Stimulated activated CD8-positive, alpha-beta memory T cell treated with anti-CD3 and anti-CD28 coated beads, Interleukin-12 subunit alpha, Interleukin-12 subunit beta, amount 100 ng/mL, for 24 hours (primary cell): ENCODE results near the gene EVA1C.
"Not testable (repeated sequence)": the region's sequence is repeated elsewhere in the genome, so short reads cannot be mapped to it uniquely, and the experiment has no call there.

ENCODE experiments used
- DNase-seq: peaks from one replicate; pipeline ENCODE4 v3.0.0-alpha.2; 2020; ENCODE audit errors: extremely low read depth

The EVA1C gene

DNA sequence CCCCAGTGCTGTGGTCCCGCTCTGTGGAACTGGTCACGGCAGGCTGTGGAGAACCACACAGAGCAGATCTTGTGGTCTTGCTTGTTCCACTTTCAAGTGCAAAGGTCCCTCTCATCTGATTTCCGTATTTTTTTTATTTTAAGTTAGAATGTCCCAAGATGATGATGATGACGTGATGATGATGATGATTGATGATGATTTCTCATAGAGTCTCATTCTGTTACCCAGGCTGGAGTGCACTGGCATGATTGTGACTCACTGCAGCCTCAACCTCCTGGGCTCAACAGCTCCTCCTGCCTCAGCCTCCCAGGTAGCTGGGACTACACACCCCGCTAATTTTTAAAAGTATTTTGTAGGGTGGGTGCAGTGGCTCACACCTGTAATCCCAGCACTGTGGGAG lies 12.2 kb downstream of the EVA1C start:
- DNase-seq: no peak

DNA sequence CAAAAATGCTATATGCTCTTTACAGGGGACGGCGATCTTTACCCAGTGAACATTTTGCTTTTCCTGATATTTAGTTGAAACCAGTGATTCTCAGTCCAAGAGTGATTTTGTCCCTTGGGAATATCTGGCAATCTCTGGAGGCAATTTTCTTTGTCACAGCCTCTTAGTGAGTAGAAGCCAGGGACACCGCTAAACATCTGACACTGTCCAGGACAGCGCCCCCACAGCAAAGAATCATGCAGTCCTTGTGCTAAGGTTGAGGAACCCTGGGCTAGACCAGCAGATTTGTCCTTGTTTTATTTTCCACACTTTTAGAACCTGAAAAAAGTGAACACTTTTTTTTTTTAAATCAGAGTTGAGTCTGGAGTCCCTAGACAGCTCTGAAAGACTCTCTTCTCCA lies 13.1 kb downstream of the EVA1C start:
- no peak for DNase-seq

DNA sequence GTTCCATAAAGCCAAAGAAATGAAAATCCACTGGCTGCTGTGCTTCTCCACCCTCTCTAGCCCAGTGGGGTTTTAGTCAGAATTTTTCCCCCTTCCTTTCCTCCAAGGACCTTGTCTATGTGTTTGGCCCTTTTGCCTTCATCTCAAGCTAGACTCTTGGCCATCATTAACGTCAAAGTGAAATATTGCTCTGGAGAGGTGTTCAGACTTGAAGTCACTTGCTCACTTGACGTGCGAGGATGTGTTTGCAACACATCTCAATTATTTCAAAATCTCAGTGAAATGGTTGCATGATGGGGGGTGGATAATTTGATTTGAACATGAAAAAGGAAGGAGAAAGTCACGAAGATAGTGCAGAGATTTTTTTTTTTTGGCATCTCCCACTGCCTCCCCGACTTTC lies 13.6 kb downstream of the EVA1C start:
- DNase-seq: no peak

DNA sequence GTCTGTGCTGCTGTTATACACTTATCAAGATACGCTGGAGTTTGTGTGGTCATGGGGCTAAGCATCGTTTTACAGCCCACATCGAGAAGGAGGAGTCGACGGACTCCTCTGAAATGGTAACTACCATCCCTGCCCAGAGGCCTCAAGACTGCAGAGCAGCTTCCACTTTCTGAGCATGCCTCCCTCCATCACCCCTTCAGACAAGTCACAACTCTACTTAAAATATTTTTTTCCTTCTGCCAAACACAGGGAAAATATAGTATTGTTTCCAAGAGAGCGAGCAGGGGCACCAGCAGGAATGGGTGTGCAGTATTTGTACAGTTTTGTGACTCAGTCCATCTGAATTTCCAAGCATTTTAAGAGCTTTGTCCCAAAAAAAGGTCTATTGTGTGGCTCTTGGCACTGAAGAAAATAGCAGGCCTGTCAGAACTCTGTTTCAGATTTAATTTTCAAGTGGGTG lies 14.1 kb downstream of the EVA1C start:
- DNase-seq: no peak

DNA sequence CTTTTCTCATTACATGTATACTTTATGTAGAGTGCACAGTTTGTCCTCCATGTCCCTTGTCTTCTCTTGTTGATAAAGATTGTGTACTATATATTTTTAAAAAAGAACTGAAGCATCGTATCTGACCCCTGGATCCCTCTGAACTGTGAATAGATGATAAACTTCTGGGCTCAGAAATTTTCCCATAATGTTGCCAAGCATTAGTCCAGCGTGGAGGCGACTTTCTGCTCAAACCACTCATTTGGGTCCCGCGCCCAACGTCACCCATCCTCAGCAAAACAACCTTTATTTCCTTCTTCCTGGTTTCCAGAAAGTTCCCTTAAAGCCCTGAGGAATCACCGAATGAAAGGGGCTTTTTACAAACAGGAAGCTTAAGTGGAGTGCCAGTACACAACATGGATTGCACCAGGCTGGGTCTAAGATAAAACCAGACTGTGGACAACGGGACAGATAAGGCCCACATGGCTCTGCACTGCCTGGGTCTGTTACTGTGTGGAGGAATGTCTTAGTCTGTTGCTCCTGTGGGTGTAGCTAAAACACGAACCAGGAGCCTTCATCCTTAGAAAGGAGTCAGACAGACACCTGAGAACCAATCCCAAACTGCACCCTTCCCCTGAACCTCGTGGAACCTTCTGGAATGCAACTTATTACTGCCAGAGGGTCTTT lies 15.6 kb downstream of the EVA1C start:
- DNase-seq: no peak

DNA sequence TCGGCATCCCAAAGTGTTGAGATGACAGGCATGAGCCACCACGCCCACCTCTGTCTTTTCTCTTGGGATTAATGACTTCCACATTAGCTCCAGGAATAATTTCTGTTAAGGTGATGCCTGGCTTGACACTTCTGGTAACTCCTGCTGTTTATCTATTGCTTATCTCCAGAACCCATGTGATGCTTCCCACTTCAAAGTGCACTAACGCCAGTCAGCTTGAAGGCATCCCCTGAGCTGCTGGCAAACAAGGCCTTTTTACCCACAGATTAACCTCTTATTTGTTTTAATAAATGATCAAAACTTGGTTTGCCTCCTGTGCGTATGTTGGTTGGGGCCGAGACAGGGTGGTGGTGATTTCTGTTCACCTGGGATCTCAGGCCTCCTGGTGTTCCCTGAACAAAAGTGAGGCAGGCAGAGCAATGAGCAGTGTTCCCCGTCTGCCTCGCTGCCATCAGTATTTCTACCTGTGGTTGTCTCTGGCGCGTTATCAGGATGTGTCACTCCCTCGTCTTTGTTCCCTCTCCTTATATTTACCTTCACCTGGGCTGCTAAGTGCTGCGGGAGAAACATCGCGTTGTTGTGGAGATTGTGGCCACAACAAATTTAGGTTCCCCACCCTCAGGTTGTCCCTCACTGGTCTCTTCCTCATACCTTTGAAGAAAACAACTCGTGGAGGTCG lies 20.6 kb downstream of the EVA1C start:
- DNase-seq: not testable (repeated sequence)

DNA sequence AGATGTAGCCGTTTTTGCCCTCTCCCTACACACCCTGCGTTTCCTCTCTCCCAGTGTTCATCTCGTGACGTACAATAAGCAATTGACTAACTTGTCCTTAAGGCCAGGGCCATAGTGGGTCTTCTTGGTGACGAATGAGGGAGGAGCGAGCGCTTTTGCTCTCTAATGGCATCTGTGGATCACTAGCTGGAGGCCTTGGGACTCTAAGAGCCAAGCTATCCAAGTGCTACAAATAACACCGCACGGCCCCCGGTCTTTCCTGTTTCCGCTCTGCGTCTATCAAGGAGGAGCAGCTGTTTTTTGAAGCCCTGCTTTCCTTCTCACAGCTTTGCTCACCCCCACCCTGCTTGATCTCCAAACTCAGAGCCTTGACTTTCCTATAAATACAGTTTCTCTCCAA lies 25.2 kb downstream of the EVA1C start:
- no peak for DNase-seq

DNA sequence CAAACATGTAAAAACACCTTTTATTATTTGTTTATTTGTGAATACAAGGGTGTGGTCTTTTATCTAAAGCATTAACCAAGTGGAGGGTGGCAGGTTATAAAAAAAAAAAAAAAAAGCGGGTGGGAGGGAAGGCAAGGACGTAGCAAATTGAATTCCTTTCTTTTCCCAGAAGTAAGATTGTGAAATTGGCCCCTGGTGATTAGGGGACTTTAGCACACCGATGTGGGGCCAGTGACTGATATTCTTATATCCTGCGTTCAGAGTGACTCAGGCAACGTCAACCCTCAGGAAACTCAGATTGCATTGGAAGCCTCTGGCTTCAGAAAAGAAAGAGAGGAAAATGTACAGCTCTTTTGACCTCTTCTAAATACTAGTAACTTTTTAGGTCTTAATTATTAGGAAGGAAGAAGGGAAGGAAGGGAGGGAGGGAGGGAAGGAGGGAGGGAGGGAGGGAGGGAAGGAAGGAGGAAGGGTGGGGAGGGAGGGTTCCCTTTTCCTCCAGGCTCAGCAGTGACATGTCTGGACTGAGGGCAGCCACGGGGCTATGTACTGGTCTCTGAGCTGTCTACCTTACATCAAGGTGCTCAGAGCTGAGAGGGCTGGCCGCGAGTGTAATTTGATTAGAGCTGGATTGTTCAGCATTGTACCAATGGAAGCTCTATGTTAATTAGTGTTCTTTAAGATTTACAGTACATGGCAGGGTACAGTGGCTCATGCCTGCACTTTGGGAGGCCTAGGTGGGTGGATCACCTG lies 30.2 kb downstream of the EVA1C start:
- DNase-seq: no peak

DNA sequence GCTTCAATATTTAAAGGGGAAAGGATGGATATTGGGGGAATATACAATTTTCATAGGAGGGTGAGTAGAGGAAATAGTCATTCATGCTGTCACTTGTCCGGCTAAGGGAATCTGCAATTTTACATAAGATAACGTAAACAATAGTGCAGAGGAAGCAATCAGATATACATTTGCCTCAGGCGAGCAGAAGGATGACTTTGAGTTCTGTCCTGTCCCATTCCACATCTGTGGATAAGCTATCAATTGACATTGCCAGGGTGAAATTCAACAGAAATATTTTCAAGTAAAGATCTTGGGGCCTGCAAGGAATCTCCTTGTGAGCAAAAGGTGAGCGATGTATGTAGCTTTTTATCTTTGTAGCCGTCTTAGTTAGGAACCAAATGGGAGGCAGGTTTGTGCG lies 32.6 kb downstream of the EVA1C start:
- DNase-seq: no peak

DNA sequence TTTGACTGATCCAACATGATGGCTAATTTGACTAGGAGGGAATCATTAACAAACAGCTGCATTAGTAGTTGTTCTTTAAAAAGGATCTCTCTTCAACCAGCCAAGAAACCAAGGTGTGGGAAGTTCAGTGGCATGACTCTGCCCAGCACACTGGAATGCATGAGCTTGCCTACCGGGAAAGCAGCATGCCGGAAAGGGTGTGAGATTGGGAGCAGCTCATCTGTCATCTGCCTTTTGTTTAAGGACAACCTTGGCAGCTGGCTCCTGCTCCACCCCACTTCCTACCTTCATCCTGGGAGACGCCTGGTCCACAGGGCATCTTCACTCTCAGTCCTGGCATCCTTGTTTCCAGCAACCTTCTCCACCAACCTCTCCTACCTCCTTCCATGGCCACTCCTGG lies 33.9 kb downstream of the EVA1C start:
- not testable (repeated sequence) for DNase-seq

DNA sequence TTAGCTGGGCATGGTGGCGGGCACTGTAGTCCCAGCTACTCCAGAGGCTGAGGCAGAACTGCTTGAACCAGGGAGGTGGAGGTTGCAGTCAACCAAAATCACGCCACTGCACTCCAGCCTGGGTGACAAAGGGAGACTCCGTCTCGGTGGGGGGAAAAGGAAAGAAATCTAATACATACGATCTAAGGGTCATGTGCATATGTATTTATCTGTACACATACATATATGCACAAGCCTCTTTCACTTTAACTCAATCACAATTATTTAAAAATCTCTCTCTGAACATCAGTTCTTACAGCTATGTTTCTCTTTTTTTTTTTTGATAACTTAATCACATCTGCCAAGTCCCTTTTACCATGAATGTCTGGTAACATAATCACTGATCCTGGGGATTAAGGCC lies 34.7 kb downstream of the EVA1C start:
- DNase-seq: no peak

DNA sequence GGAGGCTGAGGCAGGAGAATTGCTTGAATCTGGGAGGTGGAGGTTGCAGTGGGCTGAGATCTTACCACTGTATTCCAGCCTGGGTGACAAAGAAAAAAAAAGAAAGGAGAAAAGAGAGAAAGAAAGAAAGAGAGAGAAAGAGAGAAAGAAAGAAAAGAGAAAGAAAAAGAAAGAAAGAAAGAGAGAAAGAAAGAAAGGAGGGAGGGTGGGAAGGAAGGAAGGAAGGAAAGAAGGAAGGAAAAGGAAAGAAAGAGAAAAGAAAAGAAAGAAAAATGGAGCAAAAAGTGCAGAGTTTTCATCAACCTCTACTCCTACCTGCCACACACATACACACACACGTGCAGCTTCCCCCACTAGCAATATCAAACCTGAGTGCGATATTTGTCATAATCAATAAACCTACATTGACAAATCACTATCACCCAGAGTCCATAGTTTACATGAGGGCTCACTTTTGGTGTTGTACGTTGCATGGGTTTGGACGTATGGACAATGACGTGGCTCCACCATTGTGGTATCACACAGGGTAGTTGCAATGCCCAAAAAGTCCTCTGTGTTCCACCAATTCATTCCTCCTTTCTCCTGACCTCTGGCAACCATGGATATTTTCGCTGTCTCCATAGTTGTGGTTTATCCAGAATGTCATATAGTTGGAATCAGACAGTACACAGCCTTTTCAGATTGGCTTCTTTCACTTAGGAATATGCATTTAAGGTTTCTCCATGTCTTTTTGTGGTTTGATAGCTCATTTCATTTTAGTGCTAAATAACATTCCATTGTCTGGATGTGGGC lies 36.5 kb downstream of the EVA1C start:
- DNase-seq: no peak

DNA sequence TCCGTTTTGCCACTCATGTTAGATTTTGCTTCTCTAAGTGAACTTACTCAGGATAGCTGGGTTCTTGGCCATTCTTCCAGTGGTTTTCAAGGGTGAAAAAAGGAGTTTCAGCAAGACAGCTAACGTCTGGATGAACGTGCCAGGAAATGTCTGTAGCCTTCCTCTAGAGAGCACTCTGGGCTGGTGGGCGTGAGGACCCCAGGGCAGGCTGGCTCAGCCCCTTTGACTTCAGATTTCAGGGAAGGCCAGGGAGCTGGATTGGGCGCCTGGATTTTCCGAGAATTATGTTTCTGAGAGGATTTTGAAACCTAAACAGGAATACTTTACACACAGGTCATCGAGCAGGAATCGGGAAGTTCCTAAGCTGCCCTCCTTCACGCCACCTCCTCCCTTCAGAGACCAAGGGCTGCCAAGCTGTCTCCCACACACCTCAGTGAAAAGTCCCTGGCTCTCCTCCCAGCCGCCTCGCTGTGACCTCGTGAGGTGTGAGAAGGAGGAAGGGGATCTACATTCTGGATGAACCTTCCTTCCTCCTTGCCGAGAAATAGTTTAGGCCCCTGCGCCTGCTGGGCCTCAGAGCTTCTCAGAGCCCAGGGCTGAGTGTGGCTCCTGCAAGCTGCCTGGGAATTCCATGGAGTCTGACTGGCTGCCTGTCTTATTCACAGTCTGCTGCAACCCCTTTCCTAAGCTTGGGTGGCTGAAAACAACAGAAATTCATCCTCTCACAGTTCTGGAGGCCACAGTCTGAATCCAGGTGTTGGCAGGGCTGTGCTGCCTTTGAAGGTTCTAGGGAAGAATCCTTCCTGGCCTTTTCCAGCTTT lies 38.6 kb downstream of the EVA1C start:
- not testable (repeated sequence) for DNase-seq

DNA sequence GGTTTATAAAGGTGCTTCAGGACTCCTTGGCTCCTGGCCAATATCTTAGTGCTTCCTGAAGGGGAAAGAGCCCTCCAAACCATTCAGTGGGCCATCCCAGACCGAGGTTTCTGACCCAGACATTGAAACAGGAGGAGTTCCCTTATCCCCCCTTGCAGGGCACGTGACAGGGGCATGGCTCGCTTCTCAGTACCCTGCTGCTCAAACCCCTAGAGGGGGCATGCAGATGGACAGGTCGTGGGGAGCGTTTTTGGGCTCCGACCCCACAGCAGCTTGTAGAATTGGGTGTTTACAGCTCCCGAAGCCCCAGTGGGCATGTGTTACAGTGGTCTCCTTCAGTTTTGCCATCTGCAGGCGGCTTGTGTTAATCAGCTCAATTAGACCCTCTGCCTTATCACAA lies 39.7 kb downstream of the EVA1C start:
- not testable (repeated sequence) for DNase-seq

DNA sequence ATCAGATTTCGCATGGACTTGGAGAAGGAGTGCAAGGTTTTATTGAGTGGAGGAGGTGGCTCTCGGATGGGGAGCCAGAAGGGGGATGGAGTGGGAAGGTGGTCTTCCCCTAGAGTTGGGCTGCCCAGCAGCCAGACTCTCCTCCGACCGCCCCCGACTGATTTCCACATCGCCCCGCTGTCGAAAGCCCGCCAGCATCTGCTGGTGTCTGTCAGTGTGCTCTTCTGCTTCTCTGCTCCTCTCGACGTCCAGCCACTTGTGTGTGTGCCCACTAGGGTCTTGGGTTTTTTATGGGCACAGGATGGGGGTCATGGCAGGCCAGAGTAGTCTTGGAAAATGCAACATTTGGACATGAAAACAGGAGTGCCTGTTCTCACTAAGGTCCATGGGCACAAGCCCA lies 40.1 kb downstream of the EVA1C start:
- DNase-seq: no peak

DNA sequence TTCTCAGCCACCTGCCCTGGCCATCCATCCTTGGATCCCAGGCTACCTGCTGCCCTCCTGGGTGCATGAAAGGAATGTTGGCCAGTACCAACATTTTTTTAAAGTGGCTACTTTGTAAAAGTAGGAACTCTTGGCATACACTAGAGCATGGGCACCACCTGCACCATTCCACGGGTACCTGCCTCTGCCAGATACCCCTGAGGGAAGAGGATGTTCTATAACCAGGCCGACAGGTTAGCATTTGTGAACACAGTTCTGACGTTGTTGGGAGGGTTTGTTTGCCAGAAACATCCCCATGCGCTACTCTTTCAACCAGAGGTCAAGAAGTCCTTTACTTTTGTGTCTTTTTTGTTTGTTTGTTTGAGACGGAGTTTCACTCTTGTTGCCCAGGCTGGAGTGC lies 43.0 kb downstream of the EVA1C start:
- no peak for DNase-seq

DNA sequence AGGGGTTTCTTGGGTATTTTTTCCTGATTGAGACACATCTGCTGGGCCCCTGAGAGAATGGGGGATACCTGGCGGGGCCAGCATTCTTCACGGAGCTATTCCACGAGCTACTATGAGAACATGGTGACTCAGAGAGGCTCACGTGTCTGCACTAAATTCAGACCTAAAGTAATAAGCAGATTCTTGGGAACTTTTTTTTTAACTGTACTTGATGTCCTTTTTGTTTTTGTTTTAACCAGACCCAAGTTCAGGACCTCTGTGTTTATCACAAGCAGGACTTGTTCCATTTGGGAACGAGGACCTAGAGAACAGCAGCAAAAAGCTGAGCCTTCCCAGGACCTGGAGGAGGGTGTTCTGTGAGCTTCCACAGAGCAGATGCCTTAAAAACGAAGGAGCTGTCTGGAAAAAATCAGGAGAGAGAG lies 44.0 kb downstream of the EVA1C start:
- no peak for DNase-seq

DNA sequence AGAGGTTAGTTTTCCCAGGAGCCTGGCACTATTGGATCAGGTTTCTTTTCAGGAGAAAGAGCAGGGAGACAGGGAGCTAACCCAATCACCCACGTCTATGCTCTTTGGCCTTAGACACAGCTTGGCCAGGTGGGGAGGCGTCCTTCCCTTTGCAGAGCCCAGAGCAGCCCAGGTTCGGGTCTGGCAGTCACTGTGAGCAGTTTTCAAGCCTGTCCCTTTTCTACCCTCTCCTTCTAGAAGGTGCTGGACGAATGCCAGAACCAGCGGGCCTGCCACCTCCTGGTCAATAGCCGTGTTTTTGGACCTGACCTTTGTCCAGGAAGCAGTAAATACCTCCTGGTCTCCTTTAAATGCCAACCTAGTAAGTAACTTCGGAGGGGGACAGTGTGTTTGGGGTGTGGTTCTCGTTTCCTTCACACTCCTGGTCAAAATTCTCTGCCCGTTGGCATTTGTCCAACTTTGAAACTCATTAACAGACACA lies 44.9 kb downstream of the EVA1C start:
- DNase-seq: no peak

DNA sequence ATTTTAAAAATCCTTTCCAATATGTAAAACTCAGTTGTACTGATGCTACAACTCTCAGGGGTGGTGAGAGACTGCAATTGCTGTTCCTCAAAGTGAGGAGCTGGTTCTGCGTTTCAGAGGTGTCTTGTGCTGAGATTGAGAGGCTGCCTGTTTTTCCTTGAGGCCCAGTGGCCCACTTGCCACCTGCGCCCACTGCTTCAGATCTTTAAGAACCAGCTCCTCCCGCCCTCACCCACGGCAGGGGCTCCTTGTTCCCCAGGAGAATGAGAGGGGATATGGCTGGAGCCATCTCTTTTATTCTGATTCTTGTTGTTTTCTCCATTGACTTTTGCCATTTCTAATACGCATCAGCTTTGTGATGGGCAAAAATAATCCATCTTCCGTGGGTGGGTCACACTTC lies 45.5 kb downstream of the EVA1C start:
- no peak for DNase-seq

DNA sequence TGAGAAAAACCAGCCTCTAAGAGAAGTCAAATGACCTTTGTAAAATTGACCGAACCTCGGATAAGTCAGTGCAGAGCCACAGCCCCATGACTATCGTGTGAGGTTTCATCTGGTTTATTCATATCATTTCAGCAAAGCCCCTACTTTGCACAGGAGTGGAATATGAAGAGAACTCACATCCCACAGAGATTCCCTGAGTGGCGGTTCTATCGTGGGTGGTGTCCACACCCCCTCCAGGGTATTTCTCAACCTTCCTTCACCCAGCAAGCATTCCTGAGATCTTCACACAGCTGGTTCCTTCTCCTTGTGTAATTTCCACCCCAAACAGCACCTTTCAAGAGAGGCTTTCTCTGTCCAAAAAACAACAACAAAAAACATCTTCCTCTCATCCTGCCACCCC lies 47.5 kb downstream of the EVA1C start:
- no peak for DNase-seq

DNA sequence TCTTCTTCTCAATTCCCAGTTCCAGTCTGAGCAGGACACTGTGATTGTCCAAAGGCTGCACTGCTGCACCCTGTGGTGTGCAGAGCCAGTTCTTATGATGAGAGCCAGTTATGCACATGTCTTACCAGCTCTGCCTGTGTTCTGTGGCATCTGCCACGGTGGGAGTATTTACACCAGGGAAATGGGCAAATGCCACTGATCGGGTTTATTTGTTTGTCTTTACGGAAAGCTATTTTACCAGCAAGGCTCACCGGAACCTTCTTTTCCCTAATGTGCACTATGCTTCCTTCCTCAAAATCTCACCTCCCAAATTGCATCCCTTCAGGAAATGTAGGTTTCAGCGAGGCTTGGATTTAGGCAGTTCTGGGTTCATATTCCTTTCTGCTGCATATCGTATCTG lies 49.0 kb downstream of the EVA1C start:
- no peak for DNase-seq
